ENCODE data around the gene PRKCA.
"Not testable (repeated sequence)": the region's sequence is repeated elsewhere in the genome, so short reads cannot be mapped to it uniquely, and the experiment has no call there.

The PRKCA gene

DNA sequence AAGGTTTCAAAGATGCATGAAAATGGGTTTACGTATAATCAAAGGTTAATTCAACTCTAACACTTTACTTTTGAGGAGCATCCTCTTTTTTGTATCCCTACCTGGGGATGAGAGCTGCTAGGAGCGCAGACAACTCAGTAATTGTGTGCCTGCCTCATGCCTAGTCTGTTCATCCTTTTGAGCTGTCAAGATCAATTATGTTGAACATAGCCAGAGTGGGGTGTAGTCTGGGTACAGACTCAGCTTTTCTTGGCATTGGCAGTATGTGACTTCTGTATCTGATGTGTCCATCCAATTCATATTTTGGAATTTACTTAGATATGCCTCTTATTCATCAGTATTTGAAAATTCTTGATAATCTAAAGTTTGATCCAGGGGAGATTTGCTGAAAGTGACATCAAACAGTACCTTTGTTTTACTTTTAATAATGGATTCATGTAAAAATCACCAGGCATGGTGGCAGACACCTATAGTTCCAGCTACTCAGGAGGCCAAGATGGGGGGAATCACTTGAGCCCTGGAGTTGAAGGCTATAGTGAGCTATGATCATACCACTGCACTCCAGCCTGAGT, 24.1 kb downstream of the PRKCA start:
- no peak for DNase-seq (ENCODE audit: low read depth in 2 of 2)

DNA sequence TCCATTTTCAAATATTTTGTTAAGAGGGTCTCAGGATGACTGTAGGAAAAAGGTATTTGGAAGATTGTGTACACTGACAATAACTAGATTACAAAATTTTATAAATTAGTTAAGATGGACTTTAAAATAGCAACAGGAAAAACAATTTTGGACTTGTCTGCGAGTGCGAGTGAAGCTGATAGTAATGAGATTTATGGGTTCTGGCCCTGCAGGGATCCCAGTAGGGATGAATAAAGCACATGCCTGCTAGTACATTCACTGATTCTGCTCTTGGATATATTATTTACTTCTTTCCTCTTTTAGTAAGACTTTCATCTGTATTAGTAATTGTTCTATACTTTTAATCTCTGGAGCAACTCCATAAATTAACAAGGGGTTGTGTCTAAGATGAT, 28.2 kb downstream of the PRKCA start:
- no peak for DNase-seq (ENCODE audit: low read depth in 2 of 2)

DNA sequence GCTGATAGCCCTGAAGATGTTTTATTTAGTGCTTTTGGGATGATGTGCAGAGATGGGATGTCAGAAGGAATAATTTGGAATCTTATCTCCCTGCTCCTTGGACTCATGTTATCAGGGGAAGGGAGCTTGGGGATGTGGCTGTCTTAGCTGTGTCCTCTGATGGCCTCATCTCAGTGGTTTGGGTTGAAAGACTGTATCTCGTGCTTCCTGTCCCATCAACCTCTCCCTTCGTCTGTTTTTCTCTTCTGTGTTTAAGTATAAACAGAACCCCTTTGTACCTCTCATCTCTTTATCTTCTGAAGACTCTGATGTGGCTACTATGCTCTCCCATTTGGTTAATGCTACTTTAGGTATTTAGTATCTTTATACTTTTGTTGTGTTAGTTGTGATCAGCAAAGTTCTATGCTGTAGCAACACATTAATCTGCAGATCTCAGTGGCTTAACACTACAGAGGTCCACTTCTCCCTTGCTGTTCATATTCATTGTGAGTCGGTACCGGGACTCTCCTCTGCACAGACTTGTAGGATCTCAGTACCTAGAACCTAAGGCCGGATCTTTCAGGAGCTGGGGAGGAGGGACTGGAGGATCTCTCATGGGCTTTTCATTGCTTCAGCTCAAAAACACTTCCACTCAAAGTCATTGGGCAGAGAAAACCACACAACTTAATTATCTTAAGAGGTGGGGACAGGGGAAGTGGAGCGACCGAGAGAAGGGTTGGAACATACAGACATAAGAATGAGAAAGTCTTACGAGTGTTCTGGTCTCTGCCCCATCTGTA, 28.8 kb downstream of the PRKCA start:
- DNase-seq (ENCODE audit: low read depth in 2 of 2) = no peak

DNA sequence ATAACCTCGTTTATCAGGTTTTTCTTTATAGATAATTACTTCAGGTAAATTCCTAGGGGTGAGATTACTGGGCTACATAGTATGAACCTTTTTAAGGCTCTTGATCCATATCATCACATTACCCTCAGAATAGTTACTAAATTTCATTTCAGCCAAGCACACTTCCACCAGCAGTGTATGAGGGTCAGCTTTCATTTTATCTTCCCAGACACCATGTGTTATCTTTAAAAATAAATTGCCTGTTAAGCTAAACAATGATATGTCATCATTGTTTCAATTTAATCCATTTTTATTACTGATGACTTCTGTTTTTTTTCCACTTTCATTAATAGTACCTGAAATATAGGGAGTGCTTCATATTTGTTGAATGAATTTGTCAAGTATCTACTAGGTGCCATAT, 33.4 kb downstream of the PRKCA start:
- DNase-seq (ENCODE audit: low read depth in 2 of 2) = no peak

DNA sequence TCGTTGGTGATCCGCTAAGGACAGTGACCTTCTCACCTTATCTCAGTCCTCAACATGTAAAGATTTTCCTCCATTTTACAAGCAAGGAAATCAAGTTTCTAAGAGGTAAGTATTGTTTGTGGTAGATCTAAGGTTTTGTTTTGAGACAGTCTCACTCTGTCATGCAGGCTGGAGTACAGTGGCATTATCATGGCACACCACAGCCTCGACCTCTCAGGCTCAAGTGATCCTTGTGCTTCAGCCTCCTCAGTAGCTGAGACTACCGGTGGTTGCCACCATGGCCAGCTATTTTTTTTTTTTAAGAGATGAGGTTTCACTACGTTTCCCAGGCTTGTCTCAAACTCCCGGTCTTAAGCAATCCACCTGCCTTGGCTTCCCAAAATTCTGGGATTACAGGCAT, 34.9 kb downstream of the PRKCA start:
- no peak for DNase-seq (ENCODE audit: low read depth in 2 of 2)

DNA sequence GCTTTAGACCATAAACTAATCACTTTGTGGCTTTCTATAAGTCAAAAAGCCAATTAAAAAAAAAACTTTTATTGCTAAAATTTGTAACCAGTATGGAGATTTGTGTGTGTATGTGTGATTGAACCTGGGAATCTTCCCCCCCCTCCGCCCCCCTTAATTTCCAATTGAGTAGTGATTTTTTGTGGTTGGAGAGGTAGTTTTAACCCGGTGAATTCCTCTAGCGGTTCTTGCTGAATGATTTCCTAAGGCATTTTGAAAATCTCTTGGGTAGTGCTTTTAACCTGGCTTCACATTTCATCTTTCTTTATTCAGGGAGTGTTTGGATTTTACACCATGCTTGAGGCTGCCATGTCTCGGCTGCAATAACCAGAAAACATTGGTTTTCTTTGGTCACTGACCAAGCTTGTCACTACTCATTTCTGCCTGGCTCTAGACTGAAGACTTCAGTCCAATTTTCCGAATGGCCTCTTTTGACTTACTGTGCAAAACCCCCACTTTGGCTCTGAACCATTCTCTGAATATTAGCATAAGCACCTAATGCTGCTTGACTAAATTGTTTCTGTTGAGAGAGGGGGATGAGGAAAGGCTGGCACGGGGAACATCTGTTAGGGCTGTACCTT, 35.6 kb downstream of the PRKCA start:
- no peak for DNase-seq (ENCODE audit: low read depth in 2 of 2)

DNA sequence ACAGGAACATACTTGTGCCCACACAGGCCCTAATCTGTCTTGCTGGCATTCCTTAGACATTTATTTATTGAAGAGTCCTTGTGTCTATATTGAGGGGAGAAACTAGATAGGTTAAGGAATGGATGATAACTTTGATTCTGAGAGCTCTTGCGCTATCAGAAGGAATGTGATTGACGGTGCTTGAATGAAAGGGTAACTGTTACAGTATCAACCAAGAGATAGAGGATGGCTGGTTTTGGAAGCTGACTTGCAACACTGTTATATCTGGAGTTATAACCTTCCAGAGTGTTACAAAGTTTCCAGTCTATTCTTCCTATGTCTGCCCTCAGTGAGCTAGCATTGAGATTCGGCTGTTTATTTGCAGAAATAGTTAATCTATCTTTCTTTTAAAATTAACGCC, 36.5 kb downstream of the PRKCA start:
- no peak for DNase-seq (ENCODE audit: low read depth in 2 of 2)

DNA sequence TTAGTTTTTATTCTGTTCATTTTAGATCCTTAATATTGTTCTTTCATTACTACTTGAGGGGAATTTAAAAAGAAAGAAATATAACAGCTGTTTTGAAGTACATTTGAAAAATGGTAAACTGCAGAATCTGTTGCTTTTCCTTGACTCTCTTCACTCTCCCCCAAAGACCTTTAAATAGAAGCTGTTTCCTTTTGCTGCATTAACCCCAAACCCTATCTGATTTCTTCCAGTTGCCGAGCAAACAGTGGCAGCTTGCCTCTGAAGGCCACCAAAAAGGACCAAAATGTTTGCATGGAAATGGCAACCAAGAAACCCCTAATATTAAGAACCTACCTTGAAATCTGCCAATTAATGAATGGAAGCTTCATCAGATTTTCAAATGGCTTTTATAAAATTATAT, 37.1 kb downstream of the PRKCA start:
- DNase-seq (ENCODE audit: low read depth in 2 of 2) = no peak

DNA sequence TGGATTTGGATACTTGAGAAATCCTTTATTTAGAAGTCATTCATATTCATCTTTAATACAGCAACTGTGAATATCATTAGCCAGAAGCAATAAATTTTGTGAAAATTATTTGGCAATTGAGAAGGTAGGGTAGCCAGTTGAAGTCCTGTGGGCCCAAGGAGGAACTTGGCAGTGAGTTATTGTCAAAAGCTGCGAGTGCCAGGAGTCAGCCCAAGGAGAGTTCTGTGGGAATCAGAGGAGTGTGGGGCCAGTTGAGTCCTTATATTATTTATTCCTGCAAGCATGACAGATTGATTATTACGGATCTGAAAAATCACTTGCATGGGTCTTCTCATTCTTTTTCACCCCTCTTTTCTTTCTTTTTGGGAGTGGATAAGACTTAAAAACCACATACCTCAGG, 38.3 kb downstream of the PRKCA start:
- DNase-seq (ENCODE audit: low read depth in 2 of 2) = no peak

DNA sequence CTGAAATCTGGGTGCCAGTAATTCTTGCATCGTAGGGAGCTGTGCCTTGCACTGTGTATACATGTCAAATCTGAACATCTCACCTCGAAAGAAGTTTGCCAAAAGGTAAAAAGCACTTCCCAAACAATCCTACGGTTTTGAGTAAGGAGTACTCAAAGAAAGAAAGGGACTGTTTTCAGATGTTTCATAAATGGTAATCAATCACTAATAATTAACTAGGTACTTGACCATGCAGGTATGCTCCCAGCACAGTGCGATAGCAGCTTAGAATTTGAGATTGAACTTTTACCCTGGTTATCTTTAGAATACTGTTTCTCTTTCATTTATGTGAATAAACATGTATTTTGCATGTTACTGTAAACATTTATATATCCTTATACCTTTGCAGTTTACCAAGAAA, 39.0 kb downstream of the PRKCA start:
- no peak for DNase-seq (ENCODE audit: low read depth in 2 of 2)

DNA sequence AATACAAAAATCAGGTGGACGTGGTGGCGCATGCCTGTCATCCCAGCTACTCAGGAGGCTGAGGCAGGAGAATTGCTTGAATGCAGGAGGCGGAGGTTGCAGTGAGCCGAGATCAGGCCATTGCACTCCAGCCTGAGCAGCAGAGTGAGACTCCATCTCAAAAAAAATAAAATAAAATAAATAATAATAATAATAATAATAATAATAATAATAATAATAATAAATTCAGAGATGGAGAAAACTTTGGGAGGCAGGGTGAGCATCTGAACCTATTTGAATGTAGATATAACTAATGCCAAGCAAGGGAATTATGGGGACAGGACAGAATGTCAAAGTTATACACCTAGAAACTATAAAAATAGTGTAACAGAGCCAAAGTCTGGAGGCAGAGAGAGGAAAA, 39.9 kb downstream of the PRKCA start:
- not testable (repeated sequence) for DNase-seq (ENCODE audit: low read depth in 2 of 2)

DNA sequence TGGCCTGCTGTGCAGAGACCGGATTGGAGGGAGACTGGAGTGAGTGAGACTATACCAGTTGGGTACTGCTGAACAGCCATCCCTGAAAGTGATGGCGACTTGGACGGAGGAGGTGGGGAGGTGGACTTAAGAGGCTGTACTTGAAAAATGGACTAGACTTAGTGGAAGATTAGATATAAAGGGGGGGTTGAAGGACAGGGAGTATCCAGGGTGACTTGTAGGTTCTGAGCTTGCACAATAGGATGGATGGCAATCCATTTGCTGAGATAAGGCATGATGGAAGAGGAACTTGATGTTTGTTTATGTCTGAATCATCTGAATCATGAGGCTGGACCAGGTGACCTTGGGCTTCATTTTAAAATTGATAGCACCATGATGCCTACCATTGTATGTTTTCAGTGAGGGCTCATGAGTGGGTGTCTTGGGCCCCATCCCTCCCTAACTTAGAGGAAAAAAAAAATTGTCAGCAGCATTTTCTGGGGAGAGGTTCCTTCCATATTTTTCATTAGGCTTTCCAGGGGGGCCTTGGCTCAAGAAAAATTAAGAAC, 41.2 kb downstream of the PRKCA start:
- DNase-seq (ENCODE audit: low read depth in 2 of 2) = no peak

DNA sequence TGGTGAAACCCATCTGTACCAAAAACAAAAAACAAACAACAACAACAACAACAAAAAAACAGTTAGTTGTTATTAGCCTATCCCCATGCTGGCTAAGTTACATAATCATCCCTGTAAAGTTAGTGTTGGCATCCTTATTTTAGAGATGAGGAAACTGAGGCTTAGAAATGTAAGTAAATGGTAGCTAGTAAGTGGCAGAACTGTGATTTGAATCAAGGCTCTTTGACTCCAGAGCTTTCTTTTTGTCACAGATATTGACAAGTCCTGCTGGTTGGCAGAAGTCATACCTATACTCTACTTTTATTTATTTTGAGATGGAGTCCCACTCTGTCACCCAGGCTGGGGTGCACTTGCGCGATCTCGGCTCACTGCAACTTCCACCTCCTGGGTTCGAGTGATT, 42.1 kb downstream of the PRKCA start:
- DNase-seq (ENCODE audit: low read depth in 2 of 2) = no peak

DNA sequence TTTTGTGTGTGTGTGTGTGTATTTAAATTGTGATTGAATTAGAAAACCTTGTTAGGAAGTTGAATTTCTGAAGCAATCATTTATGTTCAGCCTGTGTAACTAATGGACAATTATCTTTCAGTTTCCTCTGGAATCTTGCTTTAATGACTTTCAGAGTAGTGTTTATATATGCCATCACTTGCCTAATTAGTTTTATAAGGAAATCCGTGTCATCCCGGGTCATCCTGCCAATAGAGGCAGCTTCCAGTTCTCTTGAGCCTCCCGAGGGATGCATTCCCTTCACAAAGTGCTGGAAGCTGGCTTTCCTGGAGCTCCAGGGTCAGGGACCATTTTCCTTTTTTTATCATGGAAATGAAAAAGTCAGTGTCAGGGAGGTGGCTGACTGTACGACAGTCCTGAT, 42.9 kb downstream of the PRKCA start:
- DNase-seq (ENCODE audit: low read depth in 2 of 2) = no peak

DNA sequence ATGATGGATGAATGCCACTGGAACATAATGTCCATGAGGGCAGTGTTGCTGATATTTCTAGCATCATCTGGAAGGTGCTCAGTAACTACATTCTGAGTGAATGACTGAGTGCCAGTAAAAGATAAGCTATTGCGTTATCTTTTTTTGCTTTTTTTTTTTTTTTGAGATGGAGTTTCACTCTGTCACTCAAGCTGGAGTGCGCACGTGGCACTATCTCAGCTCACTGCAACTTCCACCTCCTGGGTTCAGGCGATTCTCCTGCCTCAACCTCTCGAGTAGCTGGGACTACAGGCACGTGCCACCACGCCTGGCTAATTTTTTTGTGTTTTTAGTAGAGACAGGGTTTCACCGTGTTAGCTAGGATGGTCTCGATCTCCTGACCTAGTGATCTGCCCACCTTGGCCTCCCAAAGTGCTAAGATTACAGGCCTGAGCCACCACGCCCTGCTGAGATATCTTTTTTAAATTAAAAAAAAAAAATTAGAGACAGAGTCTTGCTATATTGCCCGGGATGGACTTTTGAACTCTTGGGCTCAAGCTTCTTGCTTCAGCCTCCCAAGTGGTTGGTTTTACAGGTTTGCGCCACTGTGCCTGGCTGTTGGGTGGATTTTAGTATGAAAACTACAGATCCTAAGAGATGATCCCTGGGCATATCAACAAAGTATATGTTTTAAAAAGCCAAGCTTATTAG, 43.7 kb downstream of the PRKCA start:
- DNase-seq (ENCODE audit: low read depth in 2 of 2) = not testable (repeated sequence)

DNA sequence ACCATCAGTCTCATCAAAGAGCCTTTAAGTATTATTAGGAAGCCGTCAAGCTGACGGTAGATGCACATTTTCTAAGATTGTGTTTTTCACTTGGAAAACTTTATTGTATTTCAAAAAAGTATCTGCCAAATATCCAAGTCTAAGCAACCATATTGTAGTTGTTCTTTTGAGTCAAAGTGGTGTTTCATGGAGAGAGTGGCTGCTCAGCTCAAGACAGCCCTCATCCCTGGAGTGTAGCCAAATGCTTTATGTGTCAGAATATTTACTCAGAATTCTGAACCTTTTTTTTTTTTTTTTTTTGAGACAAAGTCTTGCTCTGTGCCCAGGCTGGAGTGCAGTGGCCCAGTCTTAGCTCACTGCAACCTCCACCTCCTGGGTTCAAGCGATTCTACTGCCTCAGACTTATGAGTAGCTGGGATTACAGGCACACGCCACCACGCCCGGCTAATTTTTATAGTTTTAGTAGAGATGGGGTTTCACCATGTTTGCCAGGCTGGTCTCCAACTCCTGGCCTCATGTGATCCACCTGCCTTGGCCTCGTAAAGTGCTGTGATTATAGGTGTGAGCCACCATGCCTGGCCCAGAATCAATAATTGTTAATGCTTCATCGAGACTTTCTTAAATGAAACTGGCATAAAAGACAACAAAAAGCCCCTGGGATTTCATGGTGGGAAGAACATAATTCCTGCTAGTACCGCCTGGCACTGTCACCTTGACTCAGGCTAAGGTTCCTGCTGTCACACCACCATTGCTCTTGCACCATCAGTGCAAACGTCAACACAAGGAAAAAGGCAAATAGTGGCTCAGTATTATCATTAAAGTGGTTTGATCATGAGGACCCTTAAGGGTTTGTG, 45.5 kb downstream of the PRKCA start:
- DNase-seq (ENCODE audit: low read depth in 2 of 2) = no peak

DNA sequence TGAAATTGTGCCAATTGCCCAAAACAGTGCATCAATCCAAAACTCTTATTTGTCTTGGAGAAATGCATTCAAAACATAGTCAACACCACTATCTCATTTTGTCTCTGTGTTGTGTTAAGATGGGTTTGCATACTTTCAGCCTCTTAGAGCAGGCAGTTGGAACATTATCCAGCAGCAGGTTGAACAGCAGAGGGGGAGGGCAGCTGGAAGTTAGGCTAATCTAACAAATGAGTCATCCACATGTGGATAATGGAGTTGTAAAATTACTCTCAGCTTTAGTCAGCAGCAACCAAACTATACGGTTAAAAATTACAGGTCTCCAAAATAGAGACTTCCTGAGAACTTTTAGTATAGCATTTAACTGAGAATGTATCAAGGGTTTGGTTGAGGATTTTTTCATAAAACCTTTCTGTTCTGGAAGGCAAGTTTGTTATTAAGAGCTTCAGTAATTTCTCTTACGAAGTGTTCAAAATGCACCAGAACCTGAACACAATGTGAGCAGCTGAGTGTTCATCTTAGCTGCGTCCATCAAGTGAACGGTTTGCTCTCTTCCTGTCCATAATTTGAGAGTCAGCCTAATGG, 46.3 kb downstream of the PRKCA start:
- DNase-seq (ENCODE audit: low read depth in 2 of 2) = no peak

DNA sequence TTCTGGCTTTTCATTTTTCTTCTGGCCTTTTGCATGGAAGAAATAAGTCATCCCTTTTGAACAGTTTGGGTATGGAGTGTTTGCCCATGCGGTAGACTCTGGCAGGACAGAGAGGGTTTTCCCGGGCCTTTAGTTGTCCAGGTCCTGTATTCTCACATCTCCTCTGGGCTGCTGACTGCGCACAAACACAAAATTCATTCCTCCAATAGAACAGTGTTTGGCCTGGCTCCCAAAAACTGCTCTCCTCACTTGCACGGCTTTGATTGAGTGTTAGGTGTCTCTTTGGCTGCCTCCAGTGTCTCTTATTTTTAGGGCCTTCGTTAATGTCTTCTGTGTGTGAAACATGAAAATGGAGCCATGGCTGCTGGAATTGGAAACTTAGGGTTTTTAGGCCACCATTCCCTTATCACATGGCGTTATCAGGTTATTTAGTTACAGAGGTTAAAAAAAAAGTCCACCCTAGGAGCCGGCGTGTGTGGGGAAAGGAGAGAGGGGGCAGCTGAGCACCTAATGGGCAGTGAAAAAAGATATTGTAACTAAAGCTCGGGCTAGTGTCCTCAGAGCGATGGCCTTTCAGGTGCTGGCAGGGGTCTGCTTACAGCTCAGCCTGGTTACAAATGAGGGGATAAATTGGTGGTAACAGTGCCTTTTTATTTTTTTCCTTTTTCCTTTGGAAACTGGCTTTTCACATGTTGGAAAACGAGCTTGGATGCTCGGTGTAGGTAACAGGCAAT, 47.3 kb downstream of the PRKCA start:
- DNase-seq (ENCODE audit: low read depth in 2 of 2) = no peak

DNA sequence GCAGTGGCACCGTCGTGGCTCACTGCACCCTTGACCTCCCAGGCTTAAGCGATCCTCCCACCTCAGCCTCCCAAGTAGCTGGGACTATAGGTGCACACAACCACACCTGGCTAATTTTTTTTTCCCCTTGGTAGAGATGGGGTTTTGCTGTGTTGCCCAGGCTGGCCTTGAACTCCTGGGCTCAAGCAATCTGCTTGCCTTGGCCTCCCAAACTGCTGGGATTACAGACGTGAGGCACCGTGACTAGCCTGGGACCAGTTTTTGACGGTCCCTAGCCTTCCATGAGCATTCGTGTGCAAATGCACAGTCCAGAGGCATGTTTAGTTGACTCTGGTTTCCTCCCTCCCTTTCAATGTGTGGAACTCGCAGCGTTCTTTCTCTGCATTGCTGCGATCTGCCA, 48.2 kb downstream of the PRKCA start:
- DNase-seq (ENCODE audit: low read depth in 2 of 2) = not testable (repeated sequence)

DNA sequence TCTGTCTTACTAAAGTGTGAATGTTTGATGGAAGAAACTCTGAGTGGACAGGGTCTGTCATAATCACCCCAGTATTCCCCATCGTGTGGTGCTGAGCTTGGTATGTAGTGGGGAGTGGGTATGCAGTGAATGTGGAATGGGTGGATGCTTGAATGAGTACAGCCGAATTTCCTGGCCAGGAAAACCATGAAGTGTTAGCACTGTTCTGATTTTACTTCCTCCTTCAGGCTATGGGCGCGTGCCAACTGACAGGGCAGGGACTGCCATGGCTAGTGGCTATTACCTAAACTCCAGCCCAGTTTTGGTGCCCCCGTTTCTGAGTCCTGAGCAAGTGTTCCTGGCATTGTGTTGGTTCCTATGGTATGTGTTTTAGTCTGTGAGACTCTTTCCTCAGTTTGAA, 48.6 kb downstream of the PRKCA start:
- DNase-seq (ENCODE audit: low read depth in 2 of 2) = no peak

DNA sequence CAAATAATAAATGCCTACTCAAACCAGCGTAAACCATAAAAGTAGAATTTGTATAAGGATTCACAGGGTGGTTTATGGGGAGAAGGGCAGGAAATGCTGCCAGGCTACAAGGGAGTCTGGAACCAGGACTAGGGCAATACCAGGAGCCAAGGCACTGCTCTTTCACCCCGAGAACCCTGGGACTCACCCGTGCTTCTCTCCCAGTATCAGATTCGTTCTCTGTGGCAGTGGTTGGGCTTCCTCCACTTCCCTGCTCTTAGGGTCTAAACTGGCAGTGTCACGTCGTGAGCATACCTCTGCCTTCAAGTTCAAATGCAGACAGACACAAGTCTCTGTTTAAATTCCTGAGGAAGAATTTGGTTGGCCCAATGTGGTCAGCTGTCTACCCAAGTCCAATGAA, 49.3 kb downstream of the PRKCA start:
- DNase-seq (ENCODE audit: low read depth in 2 of 2) = no peak
